CD14-positive monocyte (primary cell): ENCODE measurements around the gene ABTB2. TPM values are rescaled to one million over a fixed set of nuclear protein-coding genes. Genes with fewer than 3 reads are reported as not detected.

ENCODE experiments used
- DNase-seq, 3 donors: peaks; one replicate each; pipeline ENCODE4 v3.0.0-alpha.2; 2011 to 2022
- H2AFZ ChIP-seq: 2 replicates; pipeline ENCODE4 v1.6.0; 2012; ENCODE audit warnings: mild to moderate bottlenecking, low read depth, low read length, inconsistent platforms; ENCODE audit not compliant: insufficient read depth, poor library complexity, severe bottlenecking
- H3K27ac ChIP-seq, 2 donors: 1 replicate in 1 of 2; 2 replicates in 1 of 2; pipeline ENCODE4 v1.5.1; 2012 to 2013; ENCODE audit warnings: low read length in 2 of 2, control low read depth in 1 of 2, inconsistent platforms in 1 of 2, low read depth in 1 of 2, mild to moderate bottlenecking in 1 of 2
- H3K27me3 ChIP-seq, 2 donors: one replicate each; pipeline versions ENCODE4 v1.6.0 to v1.6.1; 2011 to 2013; ENCODE audit warnings: low read length in 2 of 2; ENCODE audit not compliant: control insufficient read depth in 2 of 2, insufficient read depth in 2 of 2
- H3K36me3 ChIP-seq, 2 donors: replicated peaks in 1 of 2; 1 replicate in 1 of 2; 2 replicates in 1 of 2; pipeline versions ENCODE4 v1.5.1 to v1.6.1; 2012 to 2013; ENCODE audit warnings: low read length in 2 of 2, control low read depth in 1 of 2, inconsistent platforms in 1 of 2, mild to moderate bottlenecking in 1 of 2; ENCODE audit not compliant: insufficient read depth in 2 of 2, control insufficient read depth in 1 of 2
- H3K4me1 ChIP-seq, 2 donors: 1 replicate in 1 of 2; 2 replicates in 1 of 2; pipeline versions ENCODE4 v1.5.1 to v1.6.1; 2012 to 2013; ENCODE audit warnings: low read length in 2 of 2, control low read depth in 1 of 2, inconsistent platforms in 1 of 2, mild to moderate bottlenecking in 1 of 2, moderate library complexity in 1 of 2; ENCODE audit not compliant: insufficient read depth in 2 of 2, control insufficient read depth in 1 of 2
- H3K4me2 ChIP-seq: replicated peaks from 2 replicates; pipeline ENCODE3; 2012; ENCODE audit warnings: low read length, moderate library complexity, mild to moderate bottlenecking; ENCODE audit not compliant: poor library complexity, severe bottlenecking; ENCODE audit errors: extremely low read depth
- H3K4me3 ChIP-seq, 3 experiments: fragments of 200-600 bp in 1 of 3; sonication (generic) in 1 of 3; replicated peaks in 1 of 3; 1 replicate in 2 of 3; 2 replicates in 1 of 3; pipeline ENCODE4 v1.5.1; 2011 to 2013; ENCODE audit warnings: low read length in 3 of 3, mild to moderate bottlenecking in 3 of 3, control low read depth in 2 of 3, low read depth in 2 of 3, inconsistent platforms in 1 of 3, moderate library complexity in 1 of 3
- H3K79me2 ChIP-seq: 2 replicates; pipeline ENCODE4 v1.6.0; 2012; ENCODE audit warnings: mild to moderate bottlenecking, control low read depth, inconsistent platforms, low read length, moderate library complexity; ENCODE audit not compliant: insufficient read depth
- H3K9ac ChIP-seq: 2 replicates; pipeline ENCODE4 v1.6.0; 2017; ENCODE audit warnings: low read length, mild to moderate bottlenecking; ENCODE audit not compliant: insufficient read depth, poor library complexity, severe bottlenecking
- H3K9me3 ChIP-seq, 2 donors: replicated peaks in 1 of 2; 1 replicate in 1 of 2; 2 replicates in 1 of 2; pipeline versions ENCODE4 v1.5.1 to v1.6.1; 2012 to 2013; ENCODE audit warnings: low read length in 2 of 2, control low read depth in 1 of 2; ENCODE audit not compliant: control insufficient read depth in 1 of 2, insufficient read depth in 1 of 2
- H4K20me1 ChIP-seq: 2 replicates; pipeline ENCODE4 v1.6.0; 2012; ENCODE audit warnings: mild to moderate bottlenecking, low read length, control low read depth, moderate library complexity; ENCODE audit not compliant: insufficient read depth
- H3K27ac Mint-ChIP-seq, 7 donors: one replicate each; pipeline ENCODE4 v1.8.0; 2020; ENCODE audit warnings: mild to moderate bottlenecking in 7 of 7, mixed read lengths in 7 of 7, moderate library complexity in 6 of 7, inconsistent platforms in 2 of 7
- H3K27me3 Mint-ChIP-seq, 3 donors: one replicate each; pipeline ENCODE4 v1.8.0; 2021 to 2022; ENCODE audit warnings: low read depth in 3 of 3, mild to moderate bottlenecking in 3 of 3, mixed read lengths in 3 of 3, moderate library complexity in 3 of 3, inconsistent platforms in 1 of 3
- H3K36me3 Mint-ChIP-seq, 2 donors: one replicate each; pipeline ENCODE4 v1.8.0; 2020; ENCODE audit warnings: mixed read lengths in 2 of 2, inconsistent platforms in 1 of 2, mild to moderate bottlenecking in 1 of 2
- H3K4me1 Mint-ChIP-seq: one replicate; pipeline ENCODE4 v1.8.0; 2020; ENCODE audit warnings: mild to moderate bottlenecking, mixed read lengths
- H3K4me3 Mint-ChIP-seq, 2 donors: one replicate each; pipeline ENCODE4 v1.8.0; 2020; ENCODE audit warnings: mild to moderate bottlenecking in 2 of 2, mixed read lengths in 2 of 2, moderate library complexity in 1 of 2
- H3K9me3 Mint-ChIP-seq, 7 donors: one replicate each; pipeline ENCODE4 v1.8.0; 2020 to 2022; ENCODE audit warnings: mixed read lengths in 7 of 7, mild to moderate bottlenecking in 6 of 7, moderate library complexity in 6 of 7, inconsistent platforms in 2 of 7
- WGBS: methylation state at CpG from one replicate; pipeline ENCODE4 v1.1.5; 2013; ENCODE audit warnings: missing lambda C conversion rate; ENCODE audit not compliant: insufficient coverage; 5-methylcytosine and 5-hydroxymethylcytosine counted together
- intact Hi-C, 2 donors: fragments of 100-400 bp; cut with micrococcal nuclease; formaldehyde crosslinking; loops; one replicate each; pipeline versions ENCODE4 v1.15.0 to v1.15.1; 2023
- polyA plus RNA-seq, 3 donors: library from polyadenylated mRNA; depleted of rRNA in 1 of 3; unstranded in 2 of 3; stranded (reverse) in 1 of 3; fragments of 300-500 nt in 2 of 3; fragments of >200 nt in 1 of 3; fragmentation: Illumina TruSeq in 2 of 3; gene quantifications; 1 replicate in 2 of 3; 2 replicates in 1 of 3; pipeline ENCODE4 v1.2.3, GENCODE V29; 2012 to 2021
- TF ChIP-seq, protein P1 (sequence below): fragments of 200-600 bp; IDR thresholded peaks from one replicate; pipeline ENCODE4 v1.8.0; 2022; ENCODE audit warnings: antibody characterized with exemption, mild to moderate bottlenecking

ABTB2 gene
- polyA plus RNA-seq, 3 donors: 0.25 to 1.7 (median 0.26) TPM

DNA sequence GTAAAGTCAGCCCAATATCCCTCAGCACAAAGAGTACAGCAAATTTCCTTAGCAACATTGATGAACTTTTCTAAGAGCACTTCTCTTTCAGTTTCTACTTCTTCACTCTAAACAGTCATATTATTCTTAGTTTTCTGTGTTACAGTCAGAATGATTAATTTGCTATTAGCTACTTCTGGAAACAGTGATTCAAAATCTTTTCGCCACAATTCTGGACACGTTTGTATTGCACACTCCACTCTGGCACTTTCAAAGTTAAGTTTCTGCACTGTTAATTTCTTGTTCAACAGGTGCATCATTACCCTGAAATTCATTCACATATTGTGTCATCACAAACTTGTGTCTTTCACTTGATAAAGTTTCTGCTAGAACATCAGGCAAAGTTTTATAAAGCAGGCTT is 22.5 kb downstream of the ABTB2 start:
- TF ChIP-seq, protein P1, sequence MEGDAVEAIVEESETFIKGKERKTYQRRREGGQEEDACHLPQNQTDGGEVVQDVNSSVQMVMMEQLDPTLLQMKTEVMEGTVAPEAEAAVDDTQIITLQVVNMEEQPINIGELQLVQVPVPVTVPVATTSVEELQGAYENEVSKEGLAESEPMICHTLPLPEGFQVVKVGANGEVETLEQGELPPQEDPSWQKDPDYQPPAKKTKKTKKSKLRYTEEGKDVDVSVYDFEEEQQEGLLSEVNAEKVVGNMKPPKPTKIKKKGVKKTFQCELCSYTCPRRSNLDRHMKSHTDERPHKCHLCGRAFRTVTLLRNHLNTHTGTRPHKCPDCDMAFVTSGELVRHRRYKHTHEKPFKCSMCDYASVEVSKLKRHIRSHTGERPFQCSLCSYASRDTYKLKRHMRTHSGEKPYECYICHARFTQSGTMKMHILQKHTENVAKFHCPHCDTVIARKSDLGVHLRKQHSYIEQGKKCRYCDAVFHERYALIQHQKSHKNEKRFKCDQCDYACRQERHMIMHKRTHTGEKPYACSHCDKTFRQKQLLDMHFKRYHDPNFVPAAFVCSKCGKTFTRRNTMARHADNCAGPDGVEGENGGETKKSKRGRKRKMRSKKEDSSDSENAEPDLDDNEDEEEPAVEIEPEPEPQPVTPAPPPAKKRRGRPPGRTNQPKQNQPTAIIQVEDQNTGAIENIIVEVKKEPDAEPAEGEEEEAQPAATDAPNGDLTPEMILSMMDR: no peak
- H3K27me3 ChIP-seq: no peaks in the 10 kb centered on the region
- Mint-ChIP-seq H3K4me3 (no peak overlapping the region), H3K9me3 (no peaks in the 10 kb centered on the region), H3K27me3 (peaks cover 0 to 3% (median 1%) of the 10 kb centered on the region in 3 donors), H3K4me1 (peaks cover 41% of the 10 kb centered on the region), H3K27ac (no peak overlapping the region), H3K36me3 (no peaks in the 10 kb centered on the region)
- no peaks in the 10 kb centered on the region for H3K79me2 ChIP-seq
- H3K4me2 ChIP-seq: no peak overlapping the region
- H2AFZ ChIP-seq: no peak overlapping the region
- H3K36me3 ChIP-seq: no peaks in the 10 kb centered on the region
- H3K27ac ChIP-seq: no peak overlapping the region
- no peaks in the 10 kb centered on the region for H3K9me3 ChIP-seq
- H3K4me1 ChIP-seq: peaks cover 32 to 34% of the 10 kb centered on the region in 2 donors
- intact Hi-C loops: no loop called here
- 80% methylated on average over 1 of the region's 2 CpGs for WGBS
- H3K4me3 ChIP-seq: no peak overlapping the region
- H3K9ac ChIP-seq: no peak overlapping the region
- no peak for DNase-seq
- H4K20me1 ChIP-seq: no peaks in the 10 kb centered on the region

DNA sequence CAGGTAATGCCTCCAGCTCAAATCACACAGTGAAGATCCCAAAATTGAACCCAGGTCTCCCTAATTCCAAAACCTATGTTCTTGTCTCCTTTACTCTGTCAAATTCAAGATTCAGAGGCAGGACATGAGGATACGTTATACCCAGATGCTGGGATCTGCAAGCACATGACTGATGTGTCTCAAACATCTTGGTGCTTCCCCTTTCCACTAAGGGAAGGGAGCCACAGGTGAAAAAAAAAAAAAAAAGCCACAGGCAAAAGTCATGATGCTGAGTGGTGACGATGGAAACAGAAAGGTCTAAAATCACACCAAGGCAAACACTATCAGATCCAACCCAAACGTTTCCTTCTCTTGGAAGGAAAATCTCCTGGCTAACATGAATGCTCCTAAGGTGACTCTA is 24.0 kb downstream of the ABTB2 start:
- no peak overlapping the region for H3K9ac ChIP-seq
- no peak overlapping the region for H3K27ac ChIP-seq
- H3K4me1 ChIP-seq: peaks cover 16 to 19% of the 10 kb centered on the region in 2 donors
- H3K4me2 ChIP-seq: no peak overlapping the region
- no CpG with 5 or more reads among the region's 3 CpGs for WGBS
- DNase-seq: peak in 1 of 3 donors; percentile 29
- no peaks in the 10 kb centered on the region for H4K20me1 ChIP-seq
- Mint-ChIP-seq H3K4me1 (peaks cover 26% of the 10 kb centered on the region), H3K36me3 (no peaks in the 10 kb centered on the region), H3K27me3 (peaks cover 0 to 3% (median 1%) of the 10 kb centered on the region in 3 donors), H3K9me3 (peaks cover 0 to 3% (median 0%) of the 10 kb centered on the region in 7 donors), H3K27ac (no peak overlapping the region), H3K4me3 (no peak overlapping the region)
- H3K9me3 ChIP-seq: no peaks in the 10 kb centered on the region
- intact Hi-C loops: no loop called here
- H2AFZ ChIP-seq: no peak overlapping the region
- no peaks in the 10 kb centered on the region for H3K79me2 ChIP-seq
- no peaks in the 10 kb centered on the region for H3K27me3 ChIP-seq
- TF ChIP-seq, protein P1: no peak
- H3K4me3 ChIP-seq: no peak overlapping the region
- no peaks in the 10 kb centered on the region for H3K36me3 ChIP-seq
